ENCODE data around the gene KCNG2. TPM values are rescaled to one million over a fixed set of nuclear protein-coding genes. Genes with fewer than 3 reads are reported as not detected.

The KCNG2 gene
- total and polyA plus RNA-seq, 2 of the 4 experiments (the other 2 are of a cell fraction) = not detected

GRCh38 chr18:79802298-79802697, 4.6 kb downstream of the KCNG2 start:
- peaks cover 1% of the 10 kb centered on the region; the same call in 1 of the 2 replicates for H3K4me1 ChIP-seq (ENCODE audit: control insufficient read depth, insufficient read depth, low read length)
- intact Hi-C loops (cut with micrococcal nuclease) (no loop called here), in situ Hi-C loops (cut with MboI; ENCODE audit: low sequenced_read_pairs) (no loop called here), dilution Hi-C loops (cut with HindIII; ENCODE audit: low sequenced_read_pairs, unreplicated experiment) (no loop called here)
- no peaks in the 10 kb centered on the region for H3K9me3 ChIP-seq (ENCODE audit: control insufficient read depth, insufficient read depth, low read length)
- H2BK15ac ChIP-seq (ENCODE audit: low read depth, low read length) = no peak overlapping the region
- H3K4me3 ChIP-seq (ENCODE audit: insufficient read depth, low read depth, low read length) = no peak overlapping the region
- H4K91ac ChIP-seq (ENCODE audit: insufficient read depth, low read depth, low read length) = no peak overlapping the region
- H3K9ac ChIP-seq (ENCODE audit: low read depth, low read length) = no peak overlapping the region
- no peaks in the 10 kb centered on the region for H3K79me1 ChIP-seq (ENCODE audit: low read depth in 1 of 2, low read length in 2 of 2)
- H3K9me1 ChIP-seq (ENCODE audit: insufficient read depth, low read length) = peaks cover 2% of the 10 kb centered on the region; the same call in 1 of the 2 replicates
- no peak overlapping the region for H2BK5ac ChIP-seq (ENCODE audit: low read depth, low read length, poor library complexity, severe bottlenecking)
- CTCF ChIA-PET = no interaction called here
- peaks cover 3% of the 10 kb centered on the region; the same call in 1 of the 2 replicates for H4K20me1 ChIP-seq (ENCODE audit: insufficient read depth, low read length)
- no peak overlapping the region for H3K23ac ChIP-seq (ENCODE audit: low read depth, low read length)
- H4K5ac ChIP-seq (ENCODE audit: low read depth, low read length) = no peak overlapping the region
- H3K27me3 ChIP-seq (ENCODE audit: control insufficient read depth, insufficient read depth, low read length) = peaks cover 21% of the 10 kb centered on the region
- DNase-seq (no peak), ATAC-seq (ENCODE audit: low read depth) (no peak)
- no peak overlapping the region for H3K4me2 ChIP-seq (ENCODE audit: low read depth, low read length)
- H2AFZ ChIP-seq (replicated peaks; ENCODE audit: low read length, poor library complexity) = no peak overlapping the region
- no peak overlapping the region for H4K8ac ChIP-seq (ENCODE audit: low read depth in 2 of 2, low read length in 2 of 2)
- no peak overlapping the region for H3K14ac ChIP-seq (replicated peaks; ENCODE audit: low read depth, low read length)
- no peak overlapping the region for H2AK5ac ChIP-seq (ENCODE audit: low read depth, low read length)
- no peak overlapping the region for H2BK20ac ChIP-seq (ENCODE audit: low read depth, low read length)
- no peak overlapping the region for H2AK9ac ChIP-seq (replicated peaks; ENCODE audit: low read depth, low read length, poor library complexity)
- POLR2A ChIA-PET (ENCODE audit: unreplicated experiment) = no interaction called here
- TF ChIP-seq MAFK (IDR thresholded peaks at IDR 0.05; ENCODE audit: low read depth, low read length) (no peak), RCOR1 (IDR thresholded peaks at IDR 0.05; ENCODE audit: insufficient replicate concordance, low read length) (no peak), SMC3 (IDR thresholded peaks at IDR 0.05; ENCODE audit: low read depth, low read length) (no peak), BHLHE40 (IDR thresholded peaks at IDR 0.05; ENCODE audit: low read depth, low read length) (no peak), RAD21 (IDR thresholded peaks at IDR 0.05; ENCODE audit: low read length) (no peak), MAZ (IDR thresholded peaks at IDR 0.05; ENCODE audit: borderline replicate concordance, low read depth, low read length) (no peak), POLR2A (IDR thresholded peaks at IDR 0.05; ENCODE audit: low read depth, low read length) (no peak)
- no peak overlapping the region for H3K56ac ChIP-seq (ENCODE audit: extremely low read depth, insufficient read depth, low read length)
- no peak overlapping the region for H3K4ac ChIP-seq (ENCODE audit: low read depth, low read length)
- WGBS, 2 experiments (ENCODE audit: extremely low coverage in 2 of 2, insufficient read length in 1 of 2) = 88% methylated on average over 8 of the region's 18 CpGs; no CpG with 5 or more reads in 1 of the 2 experiments
- no TSS peak for BruUV-seq (replicated peaks)
- H3K36me3 ChIP-seq (ENCODE audit: control insufficient read depth, insufficient read depth, low read length) = peaks cover 1% of the 10 kb centered on the region; the same call in 1 of the 2 replicates
- H3K27ac ChIP-seq (ENCODE audit: insufficient read depth, low read length) = no peak overlapping the region
- no peak overlapping the region for H2BK120ac ChIP-seq (ENCODE audit: low read depth, low read length)
- no peak overlapping the region for H3K18ac ChIP-seq (ENCODE audit: low read depth, low read length)

All from IMR-90 (cell line).